HG02588 (cell line): ENCODE data around the gene GNG7.
"Not testable (repeated sequence)": the region's sequence is repeated elsewhere in the genome, so short reads cannot be mapped to it uniquely, and the experiment has no call there.

Source experiments
- ATAC-seq: cut with Tn5 transposase; IDR thresholded peaks from one replicate; pipeline ENCODE4 v1.9.1; 2021; ENCODE audit warnings: mild to moderate bottlenecking, moderate library complexity; ENCODE audit not compliant: unreplicated experiment

The GNG7 gene

GRCh38 chr19:2523630-2524311 is 178.7 kb downstream of the GNG7 start:
- no peak for ATAC-seq

- no peak for ATAC-seq
Observed at GRCh38 chr19:2519482-2519881, 183.0 kb downstream of the GNG7 start.

GRCh38 chr19:2518856-2519255 is 183.6 kb downstream of the GNG7 start:
- ATAC-seq, result not testable (repeated sequence)

GRCh38 chr19:2517881-2518601 is 184.5 kb downstream of the GNG7 start:
- no peak for ATAC-seq

- ATAC-seq, result no peak
Observed at GRCh38 chr19:2516727-2517126, 185.8 kb downstream of the GNG7 start.

- ATAC-seq, result no peak
Observed at GRCh38 chr19:2514981-2515518, 187.4 kb downstream of the GNG7 start.

GRCh38 chr19:2512523-2513431 is 189.7 kb downstream of the GNG7 start:
- ATAC-seq, result no peak

- ATAC-seq, result no peak
Observed at GRCh38 chr19:2511991-2512390, 190.5 kb downstream of the GNG7 start.

GRCh38 chr19:2511570-2511969 is 190.9 kb downstream of the GNG7 start:
- ATAC-seq, result no peak

- ATAC-seq, result no peak
Observed at GRCh38 chr19:2509096-2509495, 193.4 kb downstream of the GNG7 start.

GRCh38 chr19:2507109-2507508 is 195.4 kb downstream of the GNG7 start:
- no peak for ATAC-seq

- not testable (repeated sequence) for ATAC-seq
Observed at GRCh38 chr19:2506656-2507055, 195.8 kb downstream of the GNG7 start.

GRCh38 chr19:2503521-2504109 is 198.9 kb downstream of the GNG7 start:
- ATAC-seq, result no peak

- ATAC-seq, result no peak
Observed at GRCh38 chr19:2500841-2501261, 201.6 kb downstream of the GNG7 start.

- no peak for ATAC-seq
Observed at GRCh38 chr19:2500156-2500555, 202.3 kb downstream of the GNG7 start.

GRCh38 chr19:2497186-2497585 is 205.3 kb downstream of the GNG7 start:
- no peak for ATAC-seq

GRCh38 chr19:2495651-2496316 is 206.7 kb downstream of the GNG7 start:
- ATAC-seq, result no peak

GRCh38 chr19:2495130-2495641 is 207.3 kb downstream of the GNG7 start:
- no peak for ATAC-seq

GRCh38 chr19:2494447-2495129 is 207.9 kb downstream of the GNG7 start:
- no peak for ATAC-seq

GRCh38 chr19:2494084-2494446 is 208.4 kb downstream of the GNG7 start:
- ATAC-seq, result no peak
